ENCODE data around the gene MMRN2.
"Not testable (repeated sequence)": the region's sequence is repeated elsewhere in the genome, so short reads cannot be mapped to it uniquely, and the experiment has no call there.

Gene MMRN2

DNA sequence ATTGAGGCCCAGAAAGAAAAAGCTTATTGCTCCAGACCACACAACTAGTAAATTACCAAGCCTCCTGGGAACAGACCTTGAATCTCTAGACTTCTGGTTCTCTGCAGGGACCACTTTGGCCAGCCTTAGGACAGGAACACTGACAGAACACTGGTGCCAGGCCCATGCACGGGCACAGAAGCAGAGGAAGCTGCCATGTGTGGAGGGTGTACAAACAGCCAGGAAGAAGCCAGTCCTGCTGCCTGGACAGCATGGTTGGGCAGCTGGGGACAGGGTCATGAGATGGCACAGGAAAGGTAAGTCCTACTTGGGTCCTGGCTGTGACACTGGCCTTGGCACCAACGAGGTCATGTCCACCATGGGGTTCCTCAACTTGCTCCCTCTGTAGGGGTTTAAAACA is 19.2 kb downstream of the MMRN2 start:
- FAIRE-seq, result no peak

DNA sequence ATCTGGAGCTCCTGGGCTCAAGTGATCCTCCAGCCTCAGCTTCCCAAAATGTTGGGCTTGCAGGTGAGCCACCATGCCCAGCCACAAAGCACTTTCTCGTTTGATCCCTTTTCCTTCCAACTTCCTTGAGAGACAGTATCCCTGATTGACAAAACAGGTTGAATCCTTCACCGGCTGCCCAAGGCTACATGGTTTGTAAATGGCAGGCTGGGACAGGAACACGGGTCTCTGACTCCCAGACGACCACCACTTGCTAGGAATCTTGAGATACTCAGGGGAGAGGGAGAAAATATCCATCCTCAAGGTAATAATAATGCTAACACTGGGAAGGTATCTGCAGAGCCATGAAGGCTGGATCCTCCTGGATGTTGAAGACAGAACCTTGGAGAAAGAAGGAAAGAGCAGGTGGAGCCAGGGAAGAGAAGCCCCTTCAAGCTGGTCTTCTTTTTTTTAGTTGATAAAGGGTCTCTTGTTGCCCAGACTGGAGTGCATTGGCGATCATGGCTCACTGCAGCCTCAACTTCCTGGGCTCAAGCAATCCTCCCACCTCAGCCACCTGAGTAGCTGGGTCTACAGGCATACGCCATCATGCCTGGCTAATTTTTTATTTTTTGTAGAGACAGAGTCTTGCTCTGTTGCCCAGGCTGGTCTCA is 19.8 kb downstream of the MMRN2 start:
- FAIRE-seq, result no peak

GRCh38 chr10:86936661-86937501 is 20.5 kb downstream of the MMRN2 start:
- no peak for FAIRE-seq

- not testable (repeated sequence) for FAIRE-seq
These were observed 23.2 kb downstream of the MMRN2 start for GRCh38 chr10:86934162-86934711.

GRCh38 chr10:86932674-86933073 is 24.7 kb downstream of the MMRN2 start:
- no peak for FAIRE-seq

DNA sequence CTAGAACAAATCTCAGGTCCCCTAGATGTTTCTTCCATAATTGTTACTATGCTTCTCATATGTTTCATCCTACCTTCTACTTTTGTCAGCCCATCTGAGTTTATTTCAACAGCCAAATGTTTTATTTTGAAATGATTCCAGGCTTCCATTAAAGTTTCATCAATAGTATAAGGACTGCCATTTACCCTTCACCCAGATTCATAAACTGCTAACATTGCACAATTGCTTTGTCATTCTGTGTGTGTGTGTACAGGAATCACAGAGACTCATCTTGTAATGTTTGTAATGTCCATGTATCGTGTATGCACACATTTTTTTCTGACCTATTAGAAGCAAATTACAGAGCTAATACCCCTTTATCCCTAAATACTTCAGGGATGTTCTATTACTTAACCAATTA is 25.5 kb downstream of the MMRN2 start:
- no peak for FAIRE-seq

- no peak for FAIRE-seq
These were observed 27.7 kb downstream of the MMRN2 start for GRCh38 chr10:86929468-86930380.

- FAIRE-seq, result no peak
These were observed 34.9 kb downstream of the MMRN2 start for GRCh38 chr10:86922553-86922961.

DNA sequence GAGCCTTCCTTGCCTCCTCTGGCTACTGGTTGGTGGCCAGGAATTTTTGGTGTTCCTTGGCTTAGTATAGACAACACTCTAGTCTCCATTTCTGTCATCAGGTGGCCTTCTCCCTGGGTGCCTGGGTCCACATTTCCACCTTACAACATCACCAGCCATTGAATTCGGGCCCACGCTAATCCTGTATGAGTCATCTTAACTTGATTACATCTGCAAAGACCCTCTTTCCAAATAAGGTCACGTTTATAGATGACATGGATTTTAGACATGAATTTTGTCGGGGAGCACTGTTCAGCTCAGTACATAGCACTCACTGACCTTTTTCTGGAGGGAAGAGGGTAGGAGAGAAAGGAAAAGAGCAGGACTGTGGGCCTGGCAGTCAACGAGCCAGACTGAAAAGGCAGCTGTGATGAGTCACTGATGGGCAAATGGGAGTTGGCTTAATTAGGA is 39.4 kb downstream of the MMRN2 start:
- FAIRE-seq, result no peak

GRCh38 chr10:86914734-86915133 is 42.7 kb downstream of the MMRN2 start:
- no peak for FAIRE-seq

DNA sequence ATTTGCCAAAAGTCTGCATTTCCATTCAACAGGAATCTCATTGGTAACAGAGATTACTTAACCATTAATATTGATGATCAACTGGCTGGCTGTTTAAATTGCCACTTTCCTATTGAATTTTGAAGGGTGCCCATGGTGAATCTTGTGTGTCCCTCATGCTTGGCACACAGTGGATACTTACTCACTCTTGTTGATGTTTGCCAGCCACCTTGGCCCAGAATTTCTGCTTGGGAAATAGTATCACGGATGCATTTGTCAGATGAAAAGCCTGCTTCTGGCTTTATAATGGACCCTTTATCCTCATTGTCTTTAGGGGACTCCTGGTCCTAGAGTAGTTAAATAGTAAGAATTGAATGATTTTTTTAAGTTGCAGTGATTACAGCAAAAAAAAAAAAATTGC is 52.0 kb downstream of the MMRN2 start:
- FAIRE-seq, result no peak

DNA sequence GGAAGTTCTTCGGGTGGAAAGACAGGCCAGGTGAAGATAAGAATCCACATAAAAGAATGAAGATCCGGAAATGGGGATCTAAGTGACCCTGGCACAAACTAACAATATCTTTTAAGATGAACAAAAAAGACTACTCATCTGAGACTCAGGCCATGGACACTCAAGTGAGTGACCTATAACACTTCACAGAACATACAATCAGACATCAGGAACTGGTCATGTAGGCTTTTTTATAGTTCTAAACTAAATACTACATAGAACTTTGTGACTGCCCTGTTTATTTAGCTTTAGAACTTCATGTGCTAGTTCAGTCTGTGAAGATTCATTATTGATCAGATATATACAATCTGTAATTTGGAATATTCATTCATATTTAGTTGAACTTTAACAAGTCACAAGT is 52.8 kb downstream of the MMRN2 start:
- FAIRE-seq, result no peak

- FAIRE-seq, result no peak
These were observed 56.5 kb downstream of the MMRN2 start for GRCh38 chr10:86900955-86901354.

DNA sequence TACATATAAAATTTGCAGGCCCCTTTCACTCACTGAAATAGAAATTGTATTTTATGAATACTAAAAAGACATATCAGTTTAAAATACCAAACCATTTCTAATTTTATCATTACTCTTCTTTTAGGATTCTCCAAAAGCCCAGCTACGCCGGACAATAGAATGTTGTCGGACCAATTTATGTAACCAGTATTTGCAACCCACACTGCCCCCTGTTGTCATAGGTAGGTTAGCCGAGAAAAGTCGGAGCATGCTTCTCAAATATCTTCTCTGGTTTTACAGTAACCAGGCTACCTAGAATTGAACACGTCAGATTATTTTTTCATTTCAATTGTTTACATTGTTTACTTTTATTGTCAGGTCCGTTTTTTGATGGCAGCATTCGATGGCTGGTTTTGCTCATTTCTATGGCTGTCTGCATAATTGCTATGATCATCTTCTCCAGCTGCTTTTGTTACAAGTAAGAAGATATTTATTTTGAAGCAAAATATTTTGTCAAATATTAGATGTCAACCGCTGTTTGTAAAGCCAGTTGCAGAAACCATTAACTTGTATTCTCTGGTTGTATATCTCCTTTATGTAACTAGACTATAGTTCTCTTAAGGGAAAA is 57.6 kb downstream of the MMRN2 start:
- peak; percentile 98 for FAIRE-seq

DNA sequence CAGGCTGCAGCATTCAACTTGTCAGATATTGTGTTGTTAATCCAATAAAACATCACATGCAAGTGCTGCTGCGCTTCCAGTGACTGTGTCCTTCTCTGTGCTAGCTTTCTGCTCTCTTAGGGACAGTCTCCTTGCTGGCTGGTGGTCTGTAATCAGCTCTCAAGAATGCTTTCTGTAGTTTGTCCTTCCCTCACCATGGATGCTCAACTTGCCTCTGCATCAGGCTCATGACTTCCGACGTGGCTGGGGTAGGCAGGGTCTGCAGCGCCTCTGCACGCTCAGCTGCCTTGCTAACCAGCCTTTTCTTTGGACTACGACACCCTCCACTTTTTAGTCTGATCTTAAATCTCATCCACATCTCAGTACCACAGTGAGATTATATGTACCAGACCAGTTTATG is 58.3 kb downstream of the MMRN2 start:
- no peak for FAIRE-seq

GRCh38 chr10:86898511-86898910 is 58.9 kb downstream of the MMRN2 start:
- no peak for FAIRE-seq

- no peak for FAIRE-seq
These were observed 67.4 kb downstream of the MMRN2 start for GRCh38 chr10:86889997-86890396.

- FAIRE-seq, result no peak
These were observed 68.6 kb downstream of the MMRN2 start for GRCh38 chr10:86888585-86889381.
